ENCODE results near the gene C5orf22. TPM values are rescaled to one million over a fixed set of nuclear protein-coding genes. Genes with fewer than 3 reads are reported as not detected.
"Not testable (repeated sequence)": the region's sequence is repeated elsewhere in the genome, so short reads cannot be mapped to it uniquely, and the experiment has no call there.

The C5orf22 gene
- total RNA-seq, 1 experiment from 2014 or later, result 28.9 TPM

GRCh38 chr5:31602305-31602704 is 70.2 kb downstream of the C5orf22 start:
- not testable (repeated sequence) for DNase-seq; H3K4me3 ChIP-seq (ENCODE audit: insufficient read depth, low read depth, low read length); H3K36me3 ChIP-seq (replicated peaks; ENCODE audit: control insufficient read depth, insufficient read depth, low read length); H3K27me3 ChIP-seq (ENCODE audit: control insufficient read depth, insufficient read depth, low read length)

- Histone ChIP-seq H3K36me3 (replicated peaks; ENCODE audit: control insufficient read depth, insufficient read depth, low read length) (no peaks in the 10 kb centered on the region), H3K27me3 (ENCODE audit: control insufficient read depth, insufficient read depth, low read length) (no peaks in the 10 kb centered on the region), H3K4me3 (ENCODE audit: insufficient read depth, low read depth, low read length) (no peak overlapping the region)
Observed at GRCh38 chr5:31604240-31604639, 72.1 kb downstream of the C5orf22 start.

GRCh38 chr5:31604644-31605043 is 72.5 kb downstream of the C5orf22 start:
- no peak for DNase-seq
- Histone ChIP-seq H3K27me3 (ENCODE audit: control insufficient read depth, insufficient read depth, low read length) (no peaks in the 10 kb centered on the region), H3K4me3 (ENCODE audit: insufficient read depth, low read depth, low read length) (no peak overlapping the region), H3K36me3 (replicated peaks; ENCODE audit: control insufficient read depth, insufficient read depth, low read length) (no peaks in the 10 kb centered on the region)

More at GRCh38 chr5:31604240-31604639, 72.1 kb downstream of the C5orf22 start:
- DNase-seq, result no peak

Other genes with a start within 250 kb of the C5orf22 start
- 36.0 and 81.8 TPM in 2 replicates for gene DROSHA, start 208 bp upstream of the C5orf22 start, total RNA-seq (2014; rRNA removed; shearing (Covaris generic))
- 2.1 and 3.6 TPM in 2 replicates for gene PDZD2, start 106.8 kb downstream of the C5orf22 start, total RNA-seq (2014; rRNA removed; shearing (Covaris generic))

All from H7 (cell line).